Testis (tissue), 2 donors: ENCODE results near the gene ARL8A.

Experiments
- CTCF ChIP-seq, 3 experiments: fragments of 450-650 bp in 2 of 3; fragments of 200-600 bp in 1 of 3; sonication (generic) in 1 of 3; IDR thresholded peaks; one replicate each; pipeline ENCODE4 v1.5.1; 2016 to 2019; ENCODE audit warnings: antibody characterized with exemption in 3 of 3, mild to moderate bottlenecking in 2 of 3, moderate library complexity in 1 of 3
- POLR2A ChIP-seq: fragments of 450-650 bp; IDR thresholded peaks from one replicate; pipeline ENCODE4 v1.6.1; 2017; ENCODE audit warnings: antibody characterized with exemption, mild to moderate bottlenecking, moderate library complexity

- TF ChIP-seq POLR2A (no peak), CTCF (IDR thresholded peaks at IDR 0.05) (no peak)
These were observed 29.5 kb upstream of the ARL8A start for GRCh38 chr1:202173993-202174392.
